Left ventricle myocardium inferior (tissue), 1 donor: ENCODE measurements around the gene IFITM10. TPM values are rescaled to one million over a fixed set of nuclear protein-coding genes. Genes with fewer than 3 reads are reported as not detected.

Experiments used
- DNase-seq: peaks from one replicate; pipeline ENCODE4 v3.0.0-alpha.2; 2020
- H3K27ac ChIP-seq: fragments of 200-600 bp; replicated peaks from 2 replicates; pipeline ENCODE4 v1.8.0; 2021
- H3K27me3 ChIP-seq: fragments of 200-600 bp; 2 replicates; pipeline ENCODE4 v1.8.0; 2021; ENCODE audit warnings: low read depth
- H3K36me3 ChIP-seq: fragments of 200-600 bp; 2 replicates; pipeline ENCODE4 v1.8.0; 2021
- H3K4me1 ChIP-seq: fragments of 200-600 bp; 2 replicates; pipeline ENCODE4 v1.8.0; 2021
- H3K4me3 ChIP-seq: fragments of 200-600 bp; 2 replicates; pipeline ENCODE4 v1.8.0; 2021; ENCODE audit warnings: mild to moderate bottlenecking, moderate library complexity
- H3K9me3 ChIP-seq: fragments of 200-600 bp; replicated peaks from 2 replicates; pipeline ENCODE4 v1.8.0; 2021
- CTCF ChIP-seq: fragments of 200-600 bp; IDR thresholded peaks from 2 replicates; pipeline ENCODE4 v1.8.0; 2021; ENCODE audit warnings: antibody characterized with exemption, mild to moderate bottlenecking, borderline replicate concordance
- intact Hi-C: fragments of 100-400 bp; cut with micrococcal nuclease; formaldehyde crosslinking; loops from one replicate; pipeline ENCODE4 v1.11.0; 2022
- total RNA-seq: library from RNA; stranded (reverse); fragmentation: NEBNext Ultra II Directional; extraction: Animal tissue kit (Norgen Biotek cat#: 25700); gene quantifications from one replicate; pipeline ENCODE4 v1.2.1, GENCODE V29; 2021
- donor health status: DM: no; HTN: yes; CAD: no; lungs with severe emphysema.

The IFITM10 gene
- total RNA-seq, 1 donor from 2014 or later = 0.58 TPM

DNA sequence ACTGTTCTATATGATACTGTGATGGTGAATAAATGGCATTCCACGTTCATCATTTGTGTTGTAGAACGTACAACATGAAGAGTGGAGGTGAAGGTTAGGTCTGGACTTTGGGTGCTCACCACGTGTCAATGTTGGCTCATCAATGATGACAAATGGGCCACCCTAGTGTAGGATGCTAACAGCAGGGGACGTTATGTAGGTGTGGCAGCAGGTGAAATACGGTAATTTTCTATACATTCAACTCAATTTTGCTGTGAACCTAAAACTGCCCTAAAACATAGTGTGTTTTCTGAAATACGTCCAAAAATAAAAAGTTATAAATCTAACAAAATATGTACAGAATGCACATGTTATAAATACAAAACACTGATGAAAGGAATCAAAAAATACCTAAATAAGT, 47.2 kb downstream of the IFITM10 start:
- Histone ChIP-seq H3K9me3 (no peaks in the 10 kb centered on the region), H3K27me3 (peaks cover 17% of the 10 kb centered on the region), H3K4me1 (no peaks in the 10 kb centered on the region), H3K4me3 (no peak overlapping the region), H3K27ac (no peak overlapping the region), H3K36me3 (no peaks in the 10 kb centered on the region)
- intact Hi-C loops = no loop called here
- DNase-seq = no peak
- no peak for TF ChIP-seq CTCF

DNA sequence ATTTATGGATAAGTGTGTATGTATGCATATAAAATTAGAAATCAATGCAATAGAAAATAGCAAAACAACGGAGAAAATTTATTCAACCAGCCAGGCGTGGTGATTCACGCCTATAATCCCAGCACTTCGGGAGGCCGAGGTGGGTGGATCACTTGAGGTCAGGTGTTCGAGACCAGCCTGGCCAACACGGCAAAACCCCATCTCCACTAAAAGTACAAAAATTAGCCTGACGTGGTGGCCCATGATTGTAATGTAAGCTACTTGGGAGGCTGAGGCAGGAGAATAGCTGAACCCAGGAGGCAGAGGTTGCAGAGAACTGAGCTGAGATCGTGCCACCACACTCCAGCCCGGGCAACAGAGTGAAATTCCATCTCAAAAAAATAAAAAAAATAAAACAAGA, 47.9 kb downstream of the IFITM10 start:
- no peak overlapping the region for H3K4me3 ChIP-seq
- H3K36me3 ChIP-seq = no peaks in the 10 kb centered on the region
- TF ChIP-seq CTCF = no peak
- DNase-seq = no peak
- intact Hi-C loops = no loop called here
- no peak overlapping the region for H3K27ac ChIP-seq
- no peaks in the 10 kb centered on the region for H3K9me3 ChIP-seq
- H3K4me1 ChIP-seq = no peaks in the 10 kb centered on the region
- H3K27me3 ChIP-seq = peaks cover 17% of the 10 kb centered on the region

GRCh38 chr11:1701091-1701807, 49.1 kb downstream of the IFITM10 start:
- no peak for TF ChIP-seq CTCF
- Histone ChIP-seq H3K4me3 (no peak overlapping the region), H3K9me3 (no peaks in the 10 kb centered on the region), H3K27ac (no peak overlapping the region), H3K4me1 (no peaks in the 10 kb centered on the region), H3K36me3 (no peaks in the 10 kb centered on the region), H3K27me3 (peaks cover 17% of the 10 kb centered on the region)
- intact Hi-C loops = no loop called here
- no peak for DNase-seq

- no peak for TF ChIP-seq CTCF
- no peaks in the 10 kb centered on the region for H3K4me1 ChIP-seq
- intact Hi-C loops = loop anchor here (10.0 kb wide), 1 partner anchor 455 kb away; no protein-coding TSS in a partner anchor
- no peak for DNase-seq
- H3K27ac ChIP-seq = no peak overlapping the region
- H3K36me3 ChIP-seq = no peaks in the 10 kb centered on the region
- H3K4me3 ChIP-seq = no peak overlapping the region
- H3K9me3 ChIP-seq = no peaks in the 10 kb centered on the region
- H3K27me3 ChIP-seq = peaks cover 17% of the 10 kb centered on the region
Measured at GRCh38 chr11:1699771-1700170, 50.6 kb downstream of the IFITM10 start.

GRCh38 chr11:1696608-1697570, 53.5 kb downstream of the IFITM10 start, which contains the start of gene KRTAP5-6:
Gene KRTAP5-6, plus strand, starts transcription at chr11:1697195. Its CDS starts 51 bp downstream, at chr11:1697246.
- Histone ChIP-seq H3K36me3 (no peaks in the 10 kb centered on the region), H3K27ac (no peak within 1 kb of the TSS), H3K27me3 (peaks cover 17% of the 10 kb centered on the region), H3K4me1 (peaks cover 15% of the 10 kb centered on the region), H3K9me3 (no peaks in the 10 kb centered on the region), H3K4me3 (no peak within 1 kb of the TSS)
- intact Hi-C loops = loop anchor here (10.0 kb wide), 1 partner anchor 458 kb away; no protein-coding TSS in a partner anchor
- TF ChIP-seq CTCF = no peak
- no peak for DNase-seq
